ENCODE measurements around the gene ST8SIA2. TPM values are rescaled to one million over a fixed set of nuclear protein-coding genes. Genes with fewer than 3 reads are reported as not detected.

Gene ST8SIA2
- total and polyA plus RNA-seq, 10 of the 15 experiments (the other 5 are each of a cell fraction or from before 2014, with no cell fraction given) = not detected

- ChIA-PET POLR2A (no interaction called here), RAD21 (ENCODE audit: unreplicated experiment) (no interaction called here), CTCF (no interaction called here), SMC1A (ENCODE audit: uncharacterized antibody, unreplicated experiment) (interaction anchor here (0.6 to 0.7 kb wide), 2 partner anchors 14 to 136 kb away, joined by 3 to 4 read pairs; no protein-coding TSS in a partner anchor)
- H3K9me3 ChIP-seq (replicated peaks; ENCODE audit: control insufficient read depth, insufficient read depth, low read length) = no peaks in the 10 kb centered on the region
- no peaks in the 10 kb centered on the region for H4K20me1 ChIP-seq (ENCODE audit: control insufficient read depth, insufficient read depth)
- no peak overlapping the region for H3K27ac ChIP-seq (ENCODE audit: control insufficient read depth, insufficient read depth)
- DNase-seq (ENCODE audit: low read depth, low spot score) = no peak
- BruUV-seq (replicated peaks) = no TSS peak
- in situ Hi-C loops (cut with MboI) = no loop called here
- TF ChIP-seq TBL1XR1 (IDR thresholded peaks at IDR 0.05; ENCODE audit: low read depth, low read length) (no peak), RAD51 (IDR thresholded peaks at IDR 0.05) (no peak), RB1 (IDR thresholded peaks at IDR 0.05; ENCODE audit: borderline replicate concordance) (no peak), MXI1 (IDR thresholded peaks at IDR 0.05; ENCODE audit: low read depth, low read length) (no peak), BACH1 (IDR thresholded peaks at IDR 0.05; ENCODE audit: borderline replicate concordance) (no peak), HDAC2 (IDR thresholded peaks at IDR 0.05) (no peak), PRDM15 (CRISPR knock-in tag; IDR thresholded peaks at IDR 0.05) (no peak), STAT3 (IDR thresholded peaks at IDR 0.05; ENCODE audit: low read depth, low read length) (no peak), POLR2A (IDR thresholded peaks at IDR 0.05; ENCODE audit: low read depth, low read length) (no peak), CREM (IDR thresholded peaks at IDR 0.05; ENCODE audit: low read depth) (no peak), CBFB (IDR thresholded peaks at IDR 0.05; ENCODE audit: low read depth) (no peak)
- TF ChIP-seq, protein P1, sequence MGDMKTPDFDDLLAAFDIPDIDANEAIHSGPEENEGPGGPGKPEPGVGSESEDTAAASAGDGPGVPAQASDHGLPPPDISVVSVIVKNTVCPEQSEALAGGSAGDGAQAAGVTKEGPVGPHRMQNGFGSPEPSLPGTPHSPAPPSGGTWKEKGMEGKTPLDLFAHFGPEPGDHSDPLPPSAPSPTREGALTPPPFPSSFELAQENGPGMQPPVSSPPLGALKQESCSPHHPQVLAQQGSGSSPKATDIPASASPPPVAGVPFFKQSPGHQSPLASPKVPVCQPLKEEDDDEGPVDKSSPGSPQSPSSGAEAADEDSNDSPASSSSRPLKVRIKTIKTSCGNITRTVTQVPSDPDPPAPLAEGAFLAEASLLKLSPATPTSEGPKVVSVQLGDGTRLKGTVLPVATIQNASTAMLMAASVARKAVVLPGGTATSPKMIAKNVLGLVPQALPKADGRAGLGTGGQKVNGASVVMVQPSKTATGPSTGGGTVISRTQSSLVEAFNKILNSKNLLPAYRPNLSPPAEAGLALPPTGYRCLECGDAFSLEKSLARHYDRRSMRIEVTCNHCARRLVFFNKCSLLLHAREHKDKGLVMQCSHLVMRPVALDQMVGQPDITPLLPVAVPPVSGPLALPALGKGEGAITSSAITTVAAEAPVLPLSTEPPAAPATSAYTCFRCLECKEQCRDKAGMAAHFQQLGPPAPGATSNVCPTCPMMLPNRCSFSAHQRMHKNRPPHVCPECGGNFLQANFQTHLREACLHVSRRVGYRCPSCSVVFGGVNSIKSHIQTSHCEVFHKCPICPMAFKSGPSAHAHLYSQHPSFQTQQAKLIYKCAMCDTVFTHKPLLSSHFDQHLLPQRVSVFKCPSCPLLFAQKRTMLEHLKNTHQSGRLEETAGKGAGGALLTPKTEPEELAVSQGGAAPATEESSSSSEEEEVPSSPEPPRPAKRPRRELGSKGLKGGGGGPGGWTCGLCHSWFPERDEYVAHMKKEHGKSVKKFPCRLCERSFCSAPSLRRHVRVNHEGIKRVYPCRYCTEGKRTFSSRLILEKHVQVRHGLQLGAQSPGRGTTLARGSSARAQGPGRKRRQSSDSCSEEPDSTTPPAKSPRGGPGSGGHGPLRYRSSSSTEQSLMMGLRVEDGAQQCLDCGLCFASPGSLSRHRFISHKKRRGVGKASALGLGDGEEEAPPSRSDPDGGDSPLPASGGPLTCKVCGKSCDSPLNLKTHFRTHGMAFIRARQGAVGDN (IDR thresholded peaks at IDR 0.05) = no peak
- TF ChIP-seq, protein P2, sequence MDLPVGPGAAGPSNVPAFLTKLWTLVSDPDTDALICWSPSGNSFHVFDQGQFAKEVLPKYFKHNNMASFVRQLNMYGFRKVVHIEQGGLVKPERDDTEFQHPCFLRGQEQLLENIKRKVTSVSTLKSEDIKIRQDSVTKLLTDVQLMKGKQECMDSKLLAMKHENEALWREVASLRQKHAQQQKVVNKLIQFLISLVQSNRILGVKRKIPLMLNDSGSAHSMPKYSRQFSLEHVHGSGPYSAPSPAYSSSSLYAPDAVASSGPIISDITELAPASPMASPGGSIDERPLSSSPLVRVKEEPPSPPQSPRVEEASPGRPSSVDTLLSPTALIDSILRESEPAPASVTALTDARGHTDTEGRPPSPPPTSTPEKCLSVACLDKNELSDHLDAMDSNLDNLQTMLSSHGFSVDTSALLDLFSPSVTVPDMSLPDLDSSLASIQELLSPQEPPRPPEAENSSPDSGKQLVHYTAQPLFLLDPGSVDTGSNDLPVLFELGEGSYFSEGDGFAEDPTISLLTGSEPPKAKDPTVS (IDR thresholded peaks at IDR 0.05; ENCODE audit: low read depth, low read length) = no peak
- no peak for ATAC-seq
- H3K4me1 ChIP-seq (ENCODE audit: control insufficient read depth, insufficient read depth, low read length) = no peaks in the 10 kb centered on the region
- H3K27me3 ChIP-seq (replicated peaks in 1 of 2; ENCODE audit: control insufficient read depth in 2 of 2, insufficient read depth in 2 of 2, low read length in 1 of 2) = peaks cover 0 to 3% of the 10 kb centered on the region in 2 experiments; a peak in 2 of 4 replicates
- no peak overlapping the region for H3K4me2 ChIP-seq (ENCODE audit: control insufficient read depth, insufficient read depth)
- 43% methylated on average over 5 of the region's 5 CpGs for WGBS (ENCODE audit: insufficient coverage, insufficient replicate concordance, low lambda C conversion rate, missing lambda C conversion rate)
- H3K79me2 ChIP-seq (ENCODE audit: control insufficient read depth, insufficient read depth, low read length) = no peaks in the 10 kb centered on the region
- no peak overlapping the region for H3K4me3 ChIP-seq
- H3K9ac ChIP-seq (ENCODE audit: control insufficient read depth, insufficient read depth, low read length) = no peak overlapping the region
- no peak overlapping the region for H2AFZ ChIP-seq (ENCODE audit: control insufficient read depth, low read depth, low read length)
- FAIRE-seq = no peak
- intact Hi-C loops (cut with micrococcal nuclease; ENCODE audit: unreplicated experiment) = no loop called here
- no peaks in the 10 kb centered on the region for H3K36me3 ChIP-seq (ENCODE audit: control insufficient read depth in 2 of 2, insufficient read depth in 2 of 2, low read length in 1 of 2)
Measured at GRCh38 chr15:92407916-92408315, 14.2 kb downstream of the ST8SIA2 start.
